GM12874 (cell line): ENCODE results near the gene NUDT8.

ENCODE experiments used
- TF ChIP-seq, protein P1 (sequence below): IDR thresholded peaks from 2 replicates; pipeline ENCODE4 v1.5.1; 2011; ENCODE audit warnings: low read depth, mild to moderate bottlenecking, control low read depth, low read length, moderate library complexity; ENCODE audit not compliant: insufficient read depth

The NUDT8 gene

DNA sequence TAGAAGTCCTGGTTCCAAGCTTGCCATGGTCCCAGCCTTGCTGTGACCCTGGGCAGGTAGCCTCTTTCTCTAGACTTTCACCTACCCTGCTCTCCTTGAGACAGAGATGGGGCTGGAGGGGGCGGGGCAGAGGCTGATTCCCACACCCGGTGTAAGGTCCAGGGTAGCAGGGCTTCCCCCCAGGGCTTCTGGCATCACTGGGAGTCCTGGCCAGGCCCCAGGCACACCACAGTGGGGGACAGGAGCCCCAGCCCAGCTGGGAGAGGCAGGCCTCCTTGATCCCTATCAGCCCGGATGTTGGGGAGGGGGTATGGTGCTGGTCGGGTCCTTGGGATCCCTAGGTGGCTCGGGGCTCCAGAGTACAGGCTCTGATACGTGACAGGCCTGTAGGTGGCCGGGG is 1.7 kb upstream of the NUDT8 start:
- TF ChIP-seq, protein P1, sequence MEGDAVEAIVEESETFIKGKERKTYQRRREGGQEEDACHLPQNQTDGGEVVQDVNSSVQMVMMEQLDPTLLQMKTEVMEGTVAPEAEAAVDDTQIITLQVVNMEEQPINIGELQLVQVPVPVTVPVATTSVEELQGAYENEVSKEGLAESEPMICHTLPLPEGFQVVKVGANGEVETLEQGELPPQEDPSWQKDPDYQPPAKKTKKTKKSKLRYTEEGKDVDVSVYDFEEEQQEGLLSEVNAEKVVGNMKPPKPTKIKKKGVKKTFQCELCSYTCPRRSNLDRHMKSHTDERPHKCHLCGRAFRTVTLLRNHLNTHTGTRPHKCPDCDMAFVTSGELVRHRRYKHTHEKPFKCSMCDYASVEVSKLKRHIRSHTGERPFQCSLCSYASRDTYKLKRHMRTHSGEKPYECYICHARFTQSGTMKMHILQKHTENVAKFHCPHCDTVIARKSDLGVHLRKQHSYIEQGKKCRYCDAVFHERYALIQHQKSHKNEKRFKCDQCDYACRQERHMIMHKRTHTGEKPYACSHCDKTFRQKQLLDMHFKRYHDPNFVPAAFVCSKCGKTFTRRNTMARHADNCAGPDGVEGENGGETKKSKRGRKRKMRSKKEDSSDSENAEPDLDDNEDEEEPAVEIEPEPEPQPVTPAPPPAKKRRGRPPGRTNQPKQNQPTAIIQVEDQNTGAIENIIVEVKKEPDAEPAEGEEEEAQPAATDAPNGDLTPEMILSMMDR = no peak

DNA sequence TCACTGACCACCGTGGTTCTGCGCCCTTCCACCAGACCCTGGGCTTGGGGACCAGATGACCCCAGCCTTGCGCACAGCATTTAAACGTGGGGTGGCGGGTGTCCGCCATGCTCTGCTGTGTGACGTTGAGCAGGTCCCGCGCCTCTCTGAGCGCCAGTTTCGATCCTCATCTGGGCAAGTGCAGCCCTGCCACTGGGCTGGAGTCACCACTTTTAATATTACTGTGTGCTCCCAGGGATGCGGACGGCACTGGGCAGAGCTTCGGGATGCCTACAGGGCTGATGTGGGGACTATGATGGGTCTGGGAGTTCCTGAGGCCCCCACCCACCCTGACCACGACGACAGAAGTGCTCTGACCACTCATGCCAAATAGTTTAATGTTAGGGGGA is 1.2 kb upstream of the NUDT8 start:
- TF ChIP-seq, protein P1 = no peak

DNA sequence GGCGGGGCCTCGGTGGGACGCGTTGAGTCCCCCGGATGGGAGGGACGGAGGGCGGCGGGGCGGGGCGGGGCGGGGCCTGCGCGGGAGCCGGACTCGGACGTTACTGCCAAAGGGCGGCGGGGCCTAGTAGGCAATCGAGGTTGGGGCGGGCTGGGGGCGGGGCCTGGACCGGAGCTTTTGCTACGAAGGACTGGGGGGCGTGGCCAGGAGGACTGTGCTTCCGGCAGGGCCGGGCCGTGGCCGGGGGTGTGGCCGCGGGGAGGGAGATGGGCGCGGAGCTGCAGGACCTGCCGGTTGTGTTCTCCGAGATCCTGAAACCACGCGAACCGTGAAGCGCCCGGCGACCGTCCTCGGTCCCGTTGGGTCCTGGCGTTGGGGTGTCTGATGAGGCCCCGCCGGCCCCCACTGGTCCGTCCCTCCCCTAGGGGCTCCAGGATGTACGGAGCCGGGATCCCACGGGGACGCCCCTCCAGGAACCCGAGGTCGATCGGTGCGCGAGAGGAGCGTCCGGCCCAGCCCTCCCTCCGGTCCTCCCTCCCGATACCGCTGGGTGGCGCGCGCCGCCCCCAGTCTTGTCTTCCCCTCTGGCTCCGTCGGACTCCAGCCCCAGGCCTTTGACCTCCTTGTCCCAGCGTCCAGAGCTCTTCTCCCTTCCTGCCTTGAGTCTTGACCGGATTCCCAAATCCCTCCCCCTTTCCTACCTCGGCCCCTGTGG is 648 bp upstream of the NUDT8 start:
- TF ChIP-seq, protein P1 = peak; percentile 91

DNA sequence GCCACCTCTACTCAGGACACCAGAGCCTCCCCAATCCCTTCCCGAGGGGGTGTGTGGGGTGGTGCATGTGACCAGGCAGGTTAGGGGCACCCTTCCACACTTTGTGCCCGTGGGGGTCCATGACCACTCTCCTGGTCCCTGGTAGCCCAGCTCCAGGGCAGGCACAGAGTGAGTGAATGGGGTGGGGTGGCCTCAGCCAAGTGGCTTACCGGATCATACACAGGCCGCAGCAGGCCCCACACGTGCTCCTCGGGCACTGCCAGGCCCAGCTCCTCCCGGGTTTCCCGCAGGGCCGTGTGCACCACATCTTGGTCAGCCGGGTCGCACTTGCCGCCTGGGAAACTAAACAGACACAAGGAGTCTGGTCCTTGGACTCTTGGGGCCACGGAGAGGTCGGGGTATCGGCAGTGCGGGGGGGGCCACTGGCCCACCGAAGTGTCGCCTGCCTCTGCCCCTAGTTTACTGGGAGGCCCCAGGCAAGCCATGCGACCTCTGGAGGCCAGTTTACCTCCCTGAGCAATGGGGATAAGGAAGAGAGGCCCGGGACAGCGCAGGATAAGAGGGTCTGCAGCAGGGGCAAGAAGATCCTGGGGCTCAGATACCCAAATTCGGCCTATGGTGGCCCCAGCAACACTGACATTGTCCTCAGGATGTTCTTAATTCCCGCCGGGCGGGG is 889 bp downstream of the NUDT8 start:
- TF ChIP-seq, protein P1 = no peak

DNA sequence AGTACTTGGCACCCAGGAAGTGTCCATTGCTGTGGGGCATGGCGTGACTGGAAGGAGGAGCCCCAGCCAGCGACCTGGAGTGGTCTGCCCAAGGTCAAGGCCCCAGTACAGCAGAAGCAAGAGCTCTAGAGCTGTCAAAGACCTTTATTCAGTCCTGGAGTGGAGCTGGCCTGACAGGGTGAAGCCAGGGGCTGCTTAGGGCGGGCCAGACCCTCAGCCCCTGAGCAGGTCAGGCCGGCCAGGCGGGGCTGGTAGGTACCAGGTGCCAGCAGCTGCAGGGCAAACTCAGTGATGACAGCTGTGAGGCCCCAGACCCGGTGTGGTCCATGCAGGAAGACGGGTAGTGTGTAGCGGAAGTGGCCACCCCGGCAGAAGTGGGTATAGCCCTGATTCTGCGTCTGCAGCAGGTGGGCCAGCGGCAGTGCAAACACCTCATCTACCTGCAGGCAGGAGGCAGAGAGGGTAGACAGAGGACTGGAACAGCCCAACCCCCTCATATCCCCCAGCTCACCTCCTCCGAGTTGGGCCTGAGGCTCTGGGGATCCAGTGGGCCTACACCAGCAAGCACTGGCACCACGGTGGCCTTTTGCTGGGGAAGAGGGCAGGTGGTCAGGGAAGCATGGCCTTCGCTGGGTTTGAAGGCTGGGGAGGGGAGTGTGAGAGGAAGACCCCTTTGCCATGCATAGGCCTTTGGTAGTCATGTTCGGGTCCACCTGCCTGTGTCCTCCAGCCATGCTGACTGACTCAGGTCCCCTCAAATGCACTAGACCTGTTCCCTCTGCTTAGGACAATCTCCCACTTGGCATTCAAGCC is 1.7 kb downstream of the NUDT8 start:
- TF ChIP-seq, protein P1 = no peak

DNA sequence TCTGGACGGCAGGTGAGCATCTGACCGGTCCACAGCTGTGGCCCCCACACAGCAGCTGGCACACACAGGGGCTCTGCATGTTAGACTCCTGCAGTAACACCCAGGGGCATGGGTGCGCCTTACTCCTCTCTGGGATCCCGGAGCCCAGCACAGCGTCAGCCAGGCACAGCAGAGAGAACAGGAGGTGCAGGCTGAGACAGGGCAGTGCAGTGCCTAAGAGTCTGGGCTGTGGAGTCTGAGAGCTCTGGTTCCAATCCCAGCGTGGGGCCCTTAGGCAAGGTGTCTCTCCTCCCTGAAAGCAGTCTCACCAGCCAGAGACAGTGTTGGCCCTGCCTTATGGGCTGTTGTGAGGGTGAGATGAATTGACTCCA is 2.3 kb downstream of the NUDT8 start:
- TF ChIP-seq, protein P1 = no peak

DNA sequence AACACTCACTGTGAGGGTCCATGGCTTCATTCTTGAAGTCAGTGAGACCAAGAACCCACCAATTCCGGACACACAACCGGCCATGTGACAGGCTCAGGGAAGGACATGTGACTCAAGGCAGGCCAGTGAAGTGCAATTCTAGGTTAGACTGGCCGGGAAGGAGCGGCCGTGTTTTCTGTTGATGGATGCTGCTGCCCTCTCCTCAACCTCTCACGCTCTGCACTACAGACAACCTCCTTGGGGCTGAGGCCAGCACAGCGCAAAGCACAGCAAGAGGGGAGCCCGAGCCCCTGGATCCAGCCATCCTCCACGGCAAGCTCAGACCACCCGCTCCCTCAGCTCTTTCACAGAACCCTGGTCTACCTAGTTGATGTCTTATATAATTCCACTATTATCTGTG is 2.8 kb downstream of the NUDT8 start:
- TF ChIP-seq, protein P1 = no peak
